WTC11 (cell line): Measurements from ENCODE around the gene SESN2.

ENCODE experiments used
- ELF4 ChIP-seq: sonication (generic); formaldehyde crosslinking; IDR thresholded peaks from 2 replicates; pipeline ENCODE4 v1.8.1; 2022; ENCODE audit warnings: low read depth, mild to moderate bottlenecking, moderate library complexity, missing genetic modification reagents
- ESRRA ChIP-seq: sonication (generic); formaldehyde crosslinking; IDR thresholded peaks from 2 replicates; pipeline ENCODE4 v1.8.1; 2022; ENCODE audit warnings: mild to moderate bottlenecking, missing genetic modification reagents, borderline replicate concordance
- ETV6 ChIP-seq: sonication (generic); formaldehyde crosslinking; IDR thresholded peaks from 2 replicates; pipeline ENCODE4 v1.8.1; 2022; ENCODE audit warnings: mild to moderate bottlenecking, missing genetic modification reagents
- JUN ChIP-seq: sonication (generic); formaldehyde crosslinking; IDR thresholded peaks from 2 replicates; pipeline ENCODE4 v1.8.0; 2023; ENCODE audit warnings: mild to moderate bottlenecking, missing genetic modification reagents
- NFYB ChIP-seq: sonication (generic); formaldehyde crosslinking; conservative IDR thresholded peaks from 2 replicates; pipeline ENCODE4 v1.8.0; 2022; ENCODE audit warnings: low read depth, missing genetic modification reagents
- NR2C2 ChIP-seq: sonication (generic); formaldehyde crosslinking; IDR thresholded peaks from 2 replicates; pipeline ENCODE4 v1.8.0; 2022; ENCODE audit warnings: mild to moderate bottlenecking, missing genetic modification reagents
- RELA ChIP-seq: sonication (generic); formaldehyde crosslinking; IDR thresholded peaks from 2 replicates; pipeline ENCODE4 v1.8.1; 2022; ENCODE audit warnings: missing genetic modification reagents, mild to moderate bottlenecking, borderline replicate concordance
- SP1 ChIP-seq: sonication (generic); formaldehyde crosslinking; conservative IDR thresholded peaks from 2 replicates; pipeline ENCODE4 v1.8.1; 2022; ENCODE audit warnings: missing genetic modification reagents
- ZNF396 ChIP-seq: fragments of 250-450 bp; sonication (Bioruptor Pico); IDR thresholded peaks from 2 replicates; pipeline ENCODE4 v1.8.0; 2021; ENCODE audit warnings: mild to moderate bottlenecking, moderate library complexity, borderline replicate concordance
- TF ChIP-seq, protein P1 (sequence below): fragments of 200-600 bp; IDR thresholded peaks from 2 replicates; pipeline ENCODE4 v1.8.0; 2022; ENCODE audit warnings: antibody characterized with exemption
- TF ChIP-seq, protein P2 (sequence below): sonication (generic); formaldehyde crosslinking; IDR thresholded peaks from 2 replicates; pipeline ENCODE4 v1.8.0; 2022; ENCODE audit warnings: mild to moderate bottlenecking, missing genetic modification reagents
- TF ChIP-seq, protein P3 (sequence below): sonication (generic); formaldehyde crosslinking; IDR thresholded peaks from 2 replicates; pipeline ENCODE4 v1.8.1; 2023; ENCODE audit warnings: mild to moderate bottlenecking, missing genetic modification reagents, moderate library complexity
- TF ChIP-seq, protein P4 (sequence below): sonication (generic); formaldehyde crosslinking; IDR thresholded peaks from 2 replicates; pipeline ENCODE4 v1.8.1; 2023; ENCODE audit warnings: mild to moderate bottlenecking, missing genetic modification reagents, moderate library complexity
- TF ChIP-seq, protein P5 (sequence below): sonication (generic); formaldehyde crosslinking; IDR thresholded peaks from 2 replicates; pipeline ENCODE4 v1.8.1; 2023; ENCODE audit warnings: mild to moderate bottlenecking, moderate library complexity, missing genetic modification reagents

DNA sequence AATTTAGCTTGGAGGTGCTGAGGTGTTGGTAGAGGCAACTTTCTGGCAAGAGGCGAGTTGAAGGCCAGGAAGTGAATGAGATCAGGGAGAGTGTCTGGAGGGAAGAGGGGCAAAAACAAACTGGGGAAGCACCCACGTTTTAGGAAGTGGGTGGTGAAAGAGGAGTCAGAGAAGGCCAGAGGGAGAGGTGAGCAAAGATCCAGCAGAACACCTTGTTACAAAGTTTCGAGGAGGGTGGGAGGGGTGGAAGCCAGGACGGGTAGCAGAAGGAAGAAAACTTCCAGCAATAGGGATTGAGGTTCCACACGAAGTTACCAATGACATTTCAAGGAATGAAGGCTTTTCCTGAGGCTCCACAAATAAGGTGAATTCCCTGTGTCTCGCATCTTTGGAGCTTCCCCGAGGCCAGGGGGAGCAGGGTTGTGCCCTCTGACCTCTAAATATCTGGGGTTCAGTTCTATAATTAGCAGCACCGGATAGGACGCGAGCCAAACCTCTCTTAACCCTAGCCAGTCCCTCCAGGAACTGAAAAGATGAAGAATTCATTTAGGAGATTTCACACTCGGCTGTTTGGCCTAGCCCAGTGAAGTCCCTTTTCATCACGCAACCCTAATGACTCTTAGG lies 578 bp upstream of the SESN2 start:
- TF ChIP-seq, protein P1, sequence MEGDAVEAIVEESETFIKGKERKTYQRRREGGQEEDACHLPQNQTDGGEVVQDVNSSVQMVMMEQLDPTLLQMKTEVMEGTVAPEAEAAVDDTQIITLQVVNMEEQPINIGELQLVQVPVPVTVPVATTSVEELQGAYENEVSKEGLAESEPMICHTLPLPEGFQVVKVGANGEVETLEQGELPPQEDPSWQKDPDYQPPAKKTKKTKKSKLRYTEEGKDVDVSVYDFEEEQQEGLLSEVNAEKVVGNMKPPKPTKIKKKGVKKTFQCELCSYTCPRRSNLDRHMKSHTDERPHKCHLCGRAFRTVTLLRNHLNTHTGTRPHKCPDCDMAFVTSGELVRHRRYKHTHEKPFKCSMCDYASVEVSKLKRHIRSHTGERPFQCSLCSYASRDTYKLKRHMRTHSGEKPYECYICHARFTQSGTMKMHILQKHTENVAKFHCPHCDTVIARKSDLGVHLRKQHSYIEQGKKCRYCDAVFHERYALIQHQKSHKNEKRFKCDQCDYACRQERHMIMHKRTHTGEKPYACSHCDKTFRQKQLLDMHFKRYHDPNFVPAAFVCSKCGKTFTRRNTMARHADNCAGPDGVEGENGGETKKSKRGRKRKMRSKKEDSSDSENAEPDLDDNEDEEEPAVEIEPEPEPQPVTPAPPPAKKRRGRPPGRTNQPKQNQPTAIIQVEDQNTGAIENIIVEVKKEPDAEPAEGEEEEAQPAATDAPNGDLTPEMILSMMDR = no peak
- TF ChIP-seq, protein P2, sequence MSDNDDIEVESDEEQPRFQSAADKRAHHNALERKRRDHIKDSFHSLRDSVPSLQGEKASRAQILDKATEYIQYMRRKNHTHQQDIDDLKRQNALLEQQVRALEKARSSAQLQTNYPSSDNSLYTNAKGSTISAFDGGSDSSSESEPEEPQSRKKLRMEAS (CRISPR knock-in tag) = no peak
- no peak for TF ChIP-seq RELA (CRISPR knock-in tag)
- TF ChIP-seq ELF4 (CRISPR knock-in tag) = no peak
- no peak for TF ChIP-seq ZNF396 (CRISPR knock-in tag)
- no peak for TF ChIP-seq SP1 (CRISPR knock-in tag)
- no peak for TF ChIP-seq JUN (CRISPR knock-in tag)
- TF ChIP-seq, protein P3, sequence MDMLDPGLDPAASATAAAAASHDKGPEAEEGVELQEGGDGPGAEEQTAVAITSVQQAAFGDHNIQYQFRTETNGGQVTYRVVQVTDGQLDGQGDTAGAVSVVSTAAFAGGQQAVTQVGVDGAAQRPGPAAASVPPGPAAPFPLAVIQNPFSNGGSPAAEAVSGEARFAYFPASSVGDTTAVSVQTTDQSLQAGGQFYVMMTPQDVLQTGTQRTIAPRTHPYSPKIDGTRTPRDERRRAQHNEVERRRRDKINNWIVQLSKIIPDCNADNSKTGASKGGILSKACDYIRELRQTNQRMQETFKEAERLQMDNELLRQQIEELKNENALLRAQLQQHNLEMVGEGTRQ (CRISPR knock-in tag) = no peak
- TF ChIP-seq NFYB (CRISPR knock-in tag) = no peak
- TF ChIP-seq, protein P4, sequence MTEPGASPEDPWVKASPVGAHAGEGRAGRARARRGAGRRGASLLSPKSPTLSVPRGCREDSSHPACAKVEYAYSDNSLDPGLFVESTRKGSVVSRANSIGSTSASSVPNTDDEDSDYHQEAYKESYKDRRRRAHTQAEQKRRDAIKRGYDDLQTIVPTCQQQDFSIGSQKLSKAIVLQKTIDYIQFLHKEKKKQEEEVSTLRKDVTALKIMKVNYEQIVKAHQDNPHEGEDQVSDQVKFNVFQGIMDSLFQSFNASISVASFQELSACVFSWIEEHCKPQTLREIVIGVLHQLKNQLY (CRISPR knock-in tag) = no peak
- no peak for TF ChIP-seq ETV6 (CRISPR knock-in tag)
- TF ChIP-seq NR2C2 (CRISPR knock-in tag) = no peak
- TF ChIP-seq, protein P5, sequence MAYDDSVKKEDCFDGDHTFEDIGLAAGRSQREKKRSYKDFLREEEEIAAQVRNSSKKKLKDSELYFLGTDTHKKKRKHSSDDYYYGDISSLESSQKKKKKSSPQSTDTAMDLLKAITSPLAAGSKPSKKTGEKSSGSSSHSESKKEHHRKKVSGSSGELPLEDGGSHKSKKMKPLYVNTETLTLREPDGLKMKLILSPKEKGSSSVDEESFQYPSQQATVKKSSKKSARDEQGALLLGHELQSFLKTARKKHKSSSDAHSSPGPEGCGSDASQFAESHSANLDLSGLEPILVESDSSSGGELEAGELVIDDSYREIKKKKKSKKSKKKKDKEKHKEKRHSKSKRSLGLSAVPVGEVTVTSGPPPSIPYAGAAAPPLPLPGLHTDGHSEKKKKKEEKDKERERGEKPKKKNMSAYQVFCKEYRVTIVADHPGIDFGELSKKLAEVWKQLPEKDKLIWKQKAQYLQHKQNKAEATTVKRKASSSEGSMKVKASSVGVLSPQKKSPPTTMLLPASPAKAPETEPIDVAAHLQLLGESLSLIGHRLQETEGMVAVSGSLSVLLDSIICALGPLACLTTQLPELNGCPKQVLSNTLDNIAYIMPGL (CRISPR knock-in tag) = no peak
- no peak for TF ChIP-seq ESRRA (CRISPR knock-in tag)
